ENCODE data around the gene YIF1A. TPM values are rescaled to one million over a fixed set of nuclear protein-coding genes. Genes with fewer than 3 reads are reported as not detected.

Gene YIF1A
- total RNA-seq, 1 donor from 2014 or later, result 146 TPM

DNA sequence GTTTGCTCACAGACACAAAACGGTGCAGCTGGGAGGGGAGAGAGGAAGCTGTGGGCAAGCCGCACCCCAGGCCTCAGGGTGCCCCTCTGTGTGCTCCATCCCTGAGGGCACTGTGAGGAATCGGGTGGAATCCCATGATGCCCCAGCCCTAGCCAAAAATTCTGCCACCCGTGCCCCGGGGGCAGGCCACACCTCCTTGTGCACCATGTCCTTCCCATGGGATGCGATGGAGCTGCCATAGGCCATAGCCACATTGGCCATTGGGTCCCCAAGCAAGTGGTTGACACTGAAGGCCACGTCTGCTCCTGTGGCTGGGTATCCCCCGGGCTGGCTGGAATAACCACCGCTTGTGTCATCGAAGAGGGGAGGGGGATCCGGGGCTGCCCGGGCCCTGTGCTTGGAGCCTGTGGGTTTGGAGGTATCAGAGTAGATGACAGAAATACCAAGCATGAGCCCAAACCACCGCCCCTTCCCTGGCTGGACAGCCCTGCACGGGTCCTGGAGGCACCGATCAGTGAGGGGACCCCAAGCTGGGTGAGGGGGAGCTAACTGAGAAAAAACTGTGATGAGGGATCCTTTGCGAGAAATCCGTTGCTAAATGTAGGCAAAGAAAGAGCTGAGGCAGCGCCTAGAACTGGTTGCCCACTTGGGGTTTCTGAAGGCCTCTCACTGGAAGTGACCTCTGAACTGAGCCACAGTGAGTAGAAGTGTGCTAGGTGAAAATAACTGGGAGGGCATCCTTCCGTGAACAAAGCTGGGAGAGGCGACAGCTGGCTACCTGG, 863 bp downstream of the YIF1A start:
- H3K9me3 Mint-ChIP-seq (ENCODE audit: unreplicated experiment), result no peaks in the 10 kb centered on the region
- TF ChIP-seq, protein P1, sequence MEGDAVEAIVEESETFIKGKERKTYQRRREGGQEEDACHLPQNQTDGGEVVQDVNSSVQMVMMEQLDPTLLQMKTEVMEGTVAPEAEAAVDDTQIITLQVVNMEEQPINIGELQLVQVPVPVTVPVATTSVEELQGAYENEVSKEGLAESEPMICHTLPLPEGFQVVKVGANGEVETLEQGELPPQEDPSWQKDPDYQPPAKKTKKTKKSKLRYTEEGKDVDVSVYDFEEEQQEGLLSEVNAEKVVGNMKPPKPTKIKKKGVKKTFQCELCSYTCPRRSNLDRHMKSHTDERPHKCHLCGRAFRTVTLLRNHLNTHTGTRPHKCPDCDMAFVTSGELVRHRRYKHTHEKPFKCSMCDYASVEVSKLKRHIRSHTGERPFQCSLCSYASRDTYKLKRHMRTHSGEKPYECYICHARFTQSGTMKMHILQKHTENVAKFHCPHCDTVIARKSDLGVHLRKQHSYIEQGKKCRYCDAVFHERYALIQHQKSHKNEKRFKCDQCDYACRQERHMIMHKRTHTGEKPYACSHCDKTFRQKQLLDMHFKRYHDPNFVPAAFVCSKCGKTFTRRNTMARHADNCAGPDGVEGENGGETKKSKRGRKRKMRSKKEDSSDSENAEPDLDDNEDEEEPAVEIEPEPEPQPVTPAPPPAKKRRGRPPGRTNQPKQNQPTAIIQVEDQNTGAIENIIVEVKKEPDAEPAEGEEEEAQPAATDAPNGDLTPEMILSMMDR (IDR thresholded peaks at IDR 0.05), result no peak
- DNase-seq (ENCODE audit: extremely low spot score, unreplicated experiment), result no peak
- H3K27me3 Mint-ChIP-seq (ENCODE audit: unreplicated experiment), result peaks cover 10% of the 10 kb centered on the region
- no peaks in the 10 kb centered on the region for H3K36me3 Mint-ChIP-seq (ENCODE audit: unreplicated experiment)
- peak overlapping the region; percentile 99 for H3K27ac Mint-ChIP-seq (ENCODE audit: unreplicated experiment)
- peaks cover 37% of the 10 kb centered on the region for H3K4me1 Mint-ChIP-seq (ENCODE audit: unreplicated experiment)
- peak overlapping the region; percentile 94 for H3K4me3 Mint-ChIP-seq (ENCODE audit: unreplicated experiment)

DNA sequence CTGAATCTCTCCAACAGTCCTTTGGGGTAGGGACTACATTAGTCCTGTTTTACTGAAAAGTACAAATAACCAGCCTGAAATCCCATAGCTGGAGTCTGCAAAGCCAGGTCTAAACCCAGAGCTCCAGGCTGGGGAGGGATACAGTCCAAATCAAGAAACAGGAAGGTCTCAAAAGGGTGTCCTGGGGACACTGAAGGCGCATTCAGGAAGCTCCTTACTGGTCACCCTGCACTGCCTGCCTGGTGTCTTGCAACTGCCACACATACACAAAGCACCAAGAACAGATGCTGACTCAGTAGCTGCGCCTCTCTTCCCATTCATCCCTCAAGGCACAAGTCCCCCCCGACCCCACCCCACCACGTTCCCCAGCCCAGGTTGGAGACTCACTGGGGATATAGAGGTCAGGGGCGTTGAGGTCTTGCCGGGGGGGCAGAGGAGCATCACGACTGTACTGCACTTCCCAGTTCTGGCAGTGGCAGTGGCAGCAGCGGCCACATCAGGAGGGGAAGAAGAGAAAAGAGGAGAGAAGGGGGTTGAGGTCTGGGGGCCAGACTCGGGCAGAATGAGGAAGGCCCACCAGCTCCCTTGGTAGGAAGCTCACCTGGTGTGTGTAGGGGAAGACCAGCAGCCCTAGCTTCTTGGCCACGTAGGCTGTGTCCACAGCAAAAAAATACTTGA, 1.6 kb downstream of the YIF1A start:
- Mint-ChIP-seq H3K4me3 (ENCODE audit: unreplicated experiment) (peak overlapping the region; percentile 64), H3K9me3 (ENCODE audit: unreplicated experiment) (no peaks in the 10 kb centered on the region), H3K27ac (ENCODE audit: unreplicated experiment) (peak overlapping the region; percentile 74), H3K36me3 (ENCODE audit: unreplicated experiment) (no peaks in the 10 kb centered on the region), H3K4me1 (ENCODE audit: unreplicated experiment) (peaks cover 40% of the 10 kb centered on the region), H3K27me3 (ENCODE audit: unreplicated experiment) (peaks cover 3% of the 10 kb centered on the region)
- TF ChIP-seq, protein P1 (IDR thresholded peaks at IDR 0.05), result no peak
- DNase-seq (ENCODE audit: extremely low spot score, unreplicated experiment), result no peak

DNA sequence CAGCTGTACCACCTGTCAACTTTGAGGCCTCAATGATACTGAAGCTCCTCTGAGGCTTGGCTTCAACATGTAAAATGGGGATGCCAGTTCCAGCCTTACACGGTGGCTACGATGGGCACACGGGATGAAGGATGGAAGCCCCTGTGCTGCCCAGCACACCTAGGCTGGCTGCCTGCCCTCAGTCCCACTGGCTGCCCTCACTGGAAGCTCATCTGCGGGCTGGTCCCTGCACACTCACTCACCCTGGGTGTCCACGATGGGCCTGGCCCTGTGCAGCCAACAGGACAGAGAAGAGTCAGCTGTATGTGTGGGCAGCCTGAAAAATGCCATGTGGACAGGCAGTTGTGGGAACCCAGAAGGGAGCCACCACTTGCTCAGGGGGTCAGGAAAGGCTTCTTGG, 2.2 kb downstream of the YIF1A start:
- H3K27ac Mint-ChIP-seq (ENCODE audit: unreplicated experiment), result no peak overlapping the region
- no peak overlapping the region for H3K4me3 Mint-ChIP-seq (ENCODE audit: unreplicated experiment)

DNA sequence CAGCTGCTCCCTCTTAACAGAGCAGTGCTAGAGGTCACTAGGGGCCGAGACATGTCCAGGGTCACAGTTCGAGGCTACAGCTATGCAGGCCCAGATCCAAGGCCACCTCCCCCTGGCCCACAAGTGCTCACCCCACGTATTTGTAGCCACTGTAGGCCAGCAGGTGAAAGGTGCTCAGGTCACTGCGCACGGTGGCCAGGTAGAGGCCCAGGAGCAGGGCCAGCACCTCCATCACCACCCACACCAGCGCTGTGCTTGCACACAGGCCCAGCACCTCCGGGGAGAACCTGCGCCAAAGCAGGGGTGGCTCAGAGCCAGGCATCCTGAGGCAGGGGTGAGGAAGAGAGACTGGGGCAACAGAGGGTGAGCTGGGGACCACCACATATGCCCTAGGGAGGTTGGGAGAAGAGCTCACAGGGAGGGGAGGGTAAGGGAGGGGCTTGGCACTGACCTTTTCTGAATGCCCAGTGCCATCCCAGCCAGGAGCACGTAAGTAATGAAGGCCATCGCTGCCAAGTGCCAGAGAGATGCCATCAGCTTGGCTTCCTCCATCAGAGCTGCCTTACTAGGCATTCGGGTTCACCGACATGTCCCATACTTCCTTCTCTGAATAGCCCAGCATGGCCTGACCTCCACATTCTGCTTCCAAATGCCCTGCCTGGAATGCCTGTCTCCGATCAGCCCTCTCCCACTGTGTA, 3.5 kb downstream of the YIF1A start:
- Mint-ChIP-seq H3K27me3 (ENCODE audit: unreplicated experiment) (no peaks in the 10 kb centered on the region), H3K4me1 (ENCODE audit: unreplicated experiment) (peaks cover 50% of the 10 kb centered on the region), H3K9me3 (ENCODE audit: unreplicated experiment) (no peaks in the 10 kb centered on the region), H3K36me3 (ENCODE audit: unreplicated experiment) (no peaks in the 10 kb centered on the region), H3K27ac (ENCODE audit: unreplicated experiment) (no peak overlapping the region), H3K4me3 (ENCODE audit: unreplicated experiment) (no peak overlapping the region)
- no peak for DNase-seq (ENCODE audit: extremely low spot score, unreplicated experiment)
- TF ChIP-seq, protein P1 (IDR thresholded peaks at IDR 0.05), result no peak

More for the DNA sequence above, 2.2 kb downstream of the YIF1A start:
- TF ChIP-seq, protein P1 (IDR thresholded peaks at IDR 0.05), result no peak
- H3K4me1 Mint-ChIP-seq (ENCODE audit: unreplicated experiment), result peaks cover 44% of the 10 kb centered on the region
- no peaks in the 10 kb centered on the region for H3K9me3 Mint-ChIP-seq (ENCODE audit: unreplicated experiment)
- no peak for DNase-seq (ENCODE audit: extremely low spot score, unreplicated experiment)
- H3K27me3 Mint-ChIP-seq (ENCODE audit: unreplicated experiment), result peaks cover 3% of the 10 kb centered on the region
- H3K36me3 Mint-ChIP-seq (ENCODE audit: unreplicated experiment), result no peaks in the 10 kb centered on the region
